Activated T-cell treated with anti-CD3 and anti-CD28 coated beads for 48 hours (primary cell): Measurements from ENCODE around the gene FLNA.
"Not testable (repeated sequence)": the region's sequence is repeated elsewhere in the genome, so short reads cannot be mapped to it uniquely, and the experiment has no call there.

Experiments
- DNase-seq: peaks from one replicate; pipeline ENCODE4 v3.0.0-alpha.2; 2020; ENCODE audit warnings: low read depth

The FLNA gene, protein sequence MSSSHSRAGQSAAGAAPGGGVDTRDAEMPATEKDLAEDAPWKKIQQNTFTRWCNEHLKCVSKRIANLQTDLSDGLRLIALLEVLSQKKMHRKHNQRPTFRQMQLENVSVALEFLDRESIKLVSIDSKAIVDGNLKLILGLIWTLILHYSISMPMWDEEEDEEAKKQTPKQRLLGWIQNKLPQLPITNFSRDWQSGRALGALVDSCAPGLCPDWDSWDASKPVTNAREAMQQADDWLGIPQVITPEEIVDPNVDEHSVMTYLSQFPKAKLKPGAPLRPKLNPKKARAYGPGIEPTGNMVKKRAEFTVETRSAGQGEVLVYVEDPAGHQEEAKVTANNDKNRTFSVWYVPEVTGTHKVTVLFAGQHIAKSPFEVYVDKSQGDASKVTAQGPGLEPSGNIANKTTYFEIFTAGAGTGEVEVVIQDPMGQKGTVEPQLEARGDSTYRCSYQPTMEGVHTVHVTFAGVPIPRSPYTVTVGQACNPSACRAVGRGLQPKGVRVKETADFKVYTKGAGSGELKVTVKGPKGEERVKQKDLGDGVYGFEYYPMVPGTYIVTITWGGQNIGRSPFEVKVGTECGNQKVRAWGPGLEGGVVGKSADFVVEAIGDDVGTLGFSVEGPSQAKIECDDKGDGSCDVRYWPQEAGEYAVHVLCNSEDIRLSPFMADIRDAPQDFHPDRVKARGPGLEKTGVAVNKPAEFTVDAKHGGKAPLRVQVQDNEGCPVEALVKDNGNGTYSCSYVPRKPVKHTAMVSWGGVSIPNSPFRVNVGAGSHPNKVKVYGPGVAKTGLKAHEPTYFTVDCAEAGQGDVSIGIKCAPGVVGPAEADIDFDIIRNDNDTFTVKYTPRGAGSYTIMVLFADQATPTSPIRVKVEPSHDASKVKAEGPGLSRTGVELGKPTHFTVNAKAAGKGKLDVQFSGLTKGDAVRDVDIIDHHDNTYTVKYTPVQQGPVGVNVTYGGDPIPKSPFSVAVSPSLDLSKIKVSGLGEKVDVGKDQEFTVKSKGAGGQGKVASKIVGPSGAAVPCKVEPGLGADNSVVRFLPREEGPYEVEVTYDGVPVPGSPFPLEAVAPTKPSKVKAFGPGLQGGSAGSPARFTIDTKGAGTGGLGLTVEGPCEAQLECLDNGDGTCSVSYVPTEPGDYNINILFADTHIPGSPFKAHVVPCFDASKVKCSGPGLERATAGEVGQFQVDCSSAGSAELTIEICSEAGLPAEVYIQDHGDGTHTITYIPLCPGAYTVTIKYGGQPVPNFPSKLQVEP (N-terminal part only)

DNA sequence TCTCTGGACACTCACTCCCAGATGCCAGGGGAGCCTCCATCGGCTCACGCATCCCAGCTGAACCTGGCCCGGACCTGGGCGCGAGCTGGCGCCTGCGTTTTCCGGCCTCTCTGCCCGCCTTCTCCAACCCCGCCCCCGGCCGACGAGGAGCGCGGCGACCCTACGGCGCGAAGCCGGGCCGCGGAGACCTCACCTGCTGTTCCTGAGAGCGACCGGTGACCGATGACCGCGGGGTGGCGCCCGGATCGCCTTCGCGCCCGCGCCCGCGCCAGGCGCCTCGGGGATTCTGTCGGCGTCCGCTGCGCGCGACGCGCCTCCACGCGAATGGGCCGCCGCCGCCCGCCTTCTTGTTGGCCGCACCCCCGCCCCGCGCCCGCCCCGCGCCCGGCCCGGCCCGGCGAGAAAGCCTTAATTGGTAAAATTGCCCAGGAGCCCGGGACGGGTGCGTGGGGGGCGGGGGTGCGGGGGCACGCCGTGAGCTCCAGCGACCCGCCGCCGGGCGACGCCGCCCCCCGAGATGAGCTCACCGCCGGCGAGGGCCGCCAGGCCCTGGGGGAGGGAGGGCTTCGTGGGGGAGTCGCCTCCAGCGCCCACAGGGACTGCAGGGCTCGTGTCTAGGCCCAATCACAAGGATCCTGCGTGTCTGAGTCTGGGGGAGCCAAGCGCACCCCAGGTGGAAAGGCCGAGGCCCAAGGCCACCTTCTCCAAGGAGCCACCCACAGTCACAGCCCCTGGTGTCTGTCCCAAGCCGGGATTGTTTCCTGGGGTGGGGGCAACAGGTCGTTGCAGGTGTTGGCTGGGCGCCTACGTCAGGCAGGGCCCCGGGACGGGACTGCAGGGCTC, at the start of gene FLNA:
FLNA (minus strand) TSS at position 322 of the 843 bp plus-strand sequence. CDS start 3,389 bp downstream, outside the sequence.
- peak; percentile 41 for DNase-seq

DNA sequence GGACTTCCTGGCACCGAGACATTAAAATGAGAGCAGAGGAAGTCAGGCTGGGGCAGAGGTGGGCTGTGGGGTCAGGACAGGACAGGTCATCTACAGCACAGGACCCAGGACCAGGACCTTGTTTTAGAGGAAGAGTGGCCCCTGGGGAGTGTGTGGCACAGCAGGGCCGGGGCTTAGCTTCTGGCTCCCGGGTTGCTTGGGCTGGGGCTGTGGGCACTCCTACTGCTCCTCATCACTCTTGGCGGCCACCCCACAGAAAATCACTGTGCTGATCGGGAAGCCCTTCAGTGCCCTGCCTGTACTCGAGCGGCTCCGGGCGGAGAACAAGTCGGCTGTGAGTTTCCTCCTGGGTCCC, 45.9 kb upstream of the FLNA start:
- DNase-seq = no peak

DNA sequence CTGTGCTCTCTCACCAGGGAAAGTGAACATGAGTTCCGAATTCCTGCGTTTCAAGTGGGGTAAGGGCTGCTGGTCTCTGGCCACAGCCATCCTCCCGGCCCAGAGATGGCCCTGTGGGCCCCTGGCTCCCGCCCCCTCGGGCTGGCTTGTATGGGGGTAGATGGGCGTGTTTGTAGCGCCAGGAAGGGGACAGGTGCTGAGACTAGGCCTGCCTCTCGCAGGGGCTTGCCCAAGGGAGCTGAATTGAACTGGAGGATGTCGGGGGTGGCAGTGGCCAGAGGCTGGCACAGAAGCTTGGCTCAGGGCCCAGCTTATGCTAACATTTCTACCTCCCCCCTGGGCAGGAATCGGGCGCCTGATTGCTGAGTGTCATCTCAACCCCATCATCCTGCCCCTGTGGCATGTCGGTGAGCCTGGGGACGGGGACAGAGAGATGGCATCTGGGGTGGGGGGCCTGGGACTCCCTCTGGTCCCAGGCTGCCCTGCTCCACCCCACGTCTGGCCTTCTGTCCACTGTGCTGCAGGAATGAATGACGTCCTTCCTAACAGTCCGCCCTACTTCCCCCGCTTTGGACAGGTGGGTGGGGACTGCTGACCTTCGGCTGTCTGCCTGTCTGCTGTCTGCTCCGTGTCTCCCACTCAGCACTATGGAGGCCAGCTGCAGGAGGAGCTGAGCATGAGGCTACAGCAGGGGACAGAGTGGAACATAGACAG, 45.4 kb upstream of the FLNA start:
- no peak for DNase-seq

DNA sequence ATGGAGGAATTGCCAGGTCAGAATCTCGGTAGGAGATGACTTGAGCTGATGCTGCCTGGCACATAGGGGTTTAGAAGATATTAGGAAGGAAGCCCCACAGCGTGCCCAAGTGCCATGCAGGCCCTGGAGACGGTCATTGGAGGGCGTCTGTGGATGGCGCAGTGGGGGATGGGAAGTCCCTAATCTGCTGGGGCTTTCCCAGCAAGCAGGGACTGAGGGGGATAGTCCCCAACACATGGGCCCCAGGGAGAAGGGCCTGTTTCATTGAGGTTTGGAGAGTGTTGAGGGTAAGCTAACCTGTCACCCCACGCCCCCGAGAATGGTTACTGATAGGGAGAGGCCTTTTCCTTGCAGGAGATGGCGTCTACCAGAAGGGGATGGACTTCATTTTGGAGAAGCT, 44.8 kb upstream of the FLNA start:
- no peak for DNase-seq

DNA sequence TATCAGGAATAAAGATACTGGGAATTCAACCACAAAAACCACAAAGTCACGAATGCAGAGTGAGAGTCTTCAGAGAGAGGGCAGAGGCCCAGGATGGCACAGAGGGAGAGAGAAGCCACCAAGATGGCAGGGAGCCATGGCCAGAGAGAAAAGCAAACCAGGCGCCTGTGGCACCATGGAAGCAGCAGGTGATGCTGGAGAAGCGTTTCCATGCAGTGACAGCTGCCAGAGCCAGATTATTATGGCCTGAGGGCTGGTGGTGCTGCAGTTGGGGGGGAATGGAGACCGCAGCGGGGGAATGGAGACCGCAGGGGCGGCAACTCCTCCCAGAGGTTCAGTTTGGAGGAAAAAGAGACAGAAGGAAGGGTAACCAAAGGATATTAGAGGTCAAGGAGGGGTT, 42.7 kb upstream of the FLNA start:
- no peak for DNase-seq

DNA sequence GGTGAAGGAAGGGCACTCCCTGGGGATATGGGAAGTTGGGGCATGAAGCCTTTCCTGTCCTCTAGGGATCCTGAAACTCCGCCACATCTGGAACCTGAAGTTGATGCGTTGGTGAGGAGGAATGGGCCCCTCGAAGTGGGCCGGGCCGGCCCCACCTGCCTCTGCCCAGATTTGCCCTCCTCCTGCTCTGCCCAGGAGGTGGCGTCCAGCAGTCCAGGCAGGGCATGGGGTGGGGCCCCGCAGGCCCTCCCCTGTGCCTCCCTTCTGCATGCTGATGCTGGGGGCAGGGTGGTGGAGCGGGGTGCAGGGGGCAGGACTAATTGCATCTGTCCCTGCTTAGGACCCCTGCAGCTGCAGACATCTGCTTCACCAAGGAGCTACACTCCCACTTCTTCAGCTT, 38.7 kb upstream of the FLNA start:
- DNase-seq = no peak

DNA sequence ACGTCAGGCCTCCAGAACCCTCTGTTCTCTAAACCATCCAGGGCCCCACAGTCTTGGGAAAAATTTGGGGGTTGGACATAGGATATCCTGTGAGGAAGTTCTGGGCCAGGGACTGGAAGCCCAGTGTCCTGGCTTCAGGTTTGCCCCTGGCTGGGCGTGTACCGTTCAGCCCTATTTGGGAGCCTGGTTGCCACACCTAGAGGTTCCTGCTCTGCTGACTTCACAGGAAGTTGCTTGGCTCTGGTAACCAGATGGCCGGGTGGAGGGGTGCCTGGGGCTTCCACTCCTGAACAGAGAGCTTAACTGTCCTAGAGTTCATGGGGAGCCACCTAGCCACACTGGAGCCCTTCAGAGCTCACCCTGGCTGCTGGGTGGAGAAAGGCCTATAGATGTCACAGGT, 38.0 kb upstream of the FLNA start:
- no peak for DNase-seq

DNA sequence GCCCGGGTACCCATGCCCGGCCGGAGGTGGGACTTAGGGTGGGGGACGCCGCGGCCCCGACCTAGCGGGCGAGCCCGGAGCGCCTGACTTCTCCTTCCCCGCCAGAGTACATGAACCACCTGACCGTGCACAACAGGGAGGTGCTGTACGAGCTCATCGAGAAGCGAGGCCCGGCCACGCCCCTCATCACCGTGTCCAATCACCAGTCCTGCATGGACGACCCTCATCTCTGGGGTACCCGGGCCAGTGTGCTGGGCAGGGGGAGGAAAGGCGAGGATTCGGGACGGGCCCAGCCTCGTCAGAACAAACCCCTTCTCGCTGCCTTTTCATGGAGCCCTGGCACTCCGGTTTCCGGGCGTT, 37.5 kb upstream of the FLNA start:
- DNase-seq = peak; percentile 51

DNA sequence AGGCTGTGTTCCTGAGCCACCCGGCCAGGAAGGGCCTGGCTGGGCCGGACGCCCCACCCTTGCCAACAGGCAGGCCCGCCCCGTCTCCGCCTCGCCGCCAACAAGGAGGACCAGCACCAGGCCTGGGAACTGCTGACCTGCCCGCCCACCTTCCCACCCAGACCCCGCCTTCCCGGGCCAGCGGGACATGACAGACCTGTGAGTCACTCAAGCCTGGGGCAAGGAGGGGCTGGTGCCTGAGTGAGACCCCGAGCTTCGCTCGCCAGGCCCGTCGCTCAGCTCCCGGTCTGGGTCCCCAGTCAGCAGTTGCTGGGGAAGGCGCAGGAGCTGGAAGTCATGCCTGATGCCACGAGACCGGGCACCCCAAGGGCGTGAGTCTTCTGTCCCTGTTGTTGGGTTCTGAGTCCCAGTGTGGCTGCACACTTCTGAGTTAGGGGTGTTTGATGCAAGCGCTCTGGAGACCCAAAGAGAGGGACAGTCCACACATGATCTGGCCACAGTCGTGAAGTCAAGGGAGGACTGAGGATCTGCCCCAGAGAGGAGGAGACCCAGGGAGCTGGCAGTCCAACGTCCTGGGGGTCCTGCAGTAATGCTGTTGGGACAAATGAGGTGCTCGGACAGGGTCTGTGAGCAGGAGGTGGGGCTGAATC, 34.9 kb upstream of the FLNA start, which contains the start of gene DNASE1L1:
DNASE1L1 (minus strand) TSS at position 33 of the 650 bp plus-strand sequence. CDS start 3,686 bp downstream, outside the sequence.
- no peak for DNase-seq

DNA sequence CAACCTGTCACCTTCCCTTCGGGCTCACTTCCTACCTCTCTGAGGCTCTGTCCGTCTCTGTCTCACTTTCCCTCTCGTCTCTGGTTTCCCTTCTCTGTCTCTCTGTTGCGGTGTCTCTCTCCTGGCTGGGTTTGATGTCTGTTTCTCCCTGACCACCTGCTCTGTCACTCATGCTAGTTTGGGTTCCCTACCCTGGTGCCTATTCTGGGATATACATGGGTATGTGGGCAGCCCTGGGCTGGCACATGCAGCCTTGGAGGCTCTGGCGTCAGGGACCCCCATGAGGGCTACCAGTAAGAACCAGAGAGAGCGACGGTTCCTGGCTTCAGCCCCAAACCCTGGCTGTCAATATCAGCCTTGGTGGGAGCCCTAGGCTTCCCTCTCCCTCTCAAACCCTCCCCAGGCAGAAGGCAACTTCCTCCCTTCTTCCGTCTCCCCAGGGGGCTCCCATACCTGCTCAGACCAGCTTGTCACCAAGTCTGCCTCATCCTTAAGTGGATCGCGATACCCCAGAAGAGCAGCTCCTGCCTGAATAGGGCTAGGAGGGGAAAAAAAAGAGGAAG, 34.3 kb upstream of the FLNA start:
- no peak for DNase-seq

DNA sequence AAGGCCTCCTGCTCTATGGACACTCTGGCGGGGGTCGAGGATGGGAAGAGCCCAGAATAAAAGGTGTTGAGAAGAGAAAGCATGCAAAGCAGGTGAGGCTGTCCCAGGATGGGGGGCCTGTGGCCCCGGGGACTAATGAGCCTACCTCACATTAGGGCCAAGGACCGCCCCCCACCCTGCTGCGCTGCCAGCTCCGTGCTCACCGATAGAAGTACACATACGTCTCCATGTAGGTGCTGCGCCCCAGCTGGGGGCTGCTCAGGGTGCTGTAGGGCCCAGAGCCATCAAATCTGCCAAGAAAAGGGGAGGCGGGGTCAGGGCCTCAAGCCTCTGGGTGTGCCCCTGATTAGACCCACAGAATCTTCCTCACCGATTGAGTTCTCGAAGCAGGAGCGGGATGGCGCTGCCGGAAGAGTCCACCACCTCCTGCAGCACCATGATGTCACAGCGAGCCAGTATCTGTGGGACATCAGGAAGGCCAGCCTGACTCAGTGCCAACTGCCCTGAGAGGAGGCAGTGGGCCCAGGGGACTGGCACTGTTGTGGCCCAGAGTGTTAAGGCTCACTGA, 30.3 kb upstream of the FLNA start:
- no peak for DNase-seq

DNA sequence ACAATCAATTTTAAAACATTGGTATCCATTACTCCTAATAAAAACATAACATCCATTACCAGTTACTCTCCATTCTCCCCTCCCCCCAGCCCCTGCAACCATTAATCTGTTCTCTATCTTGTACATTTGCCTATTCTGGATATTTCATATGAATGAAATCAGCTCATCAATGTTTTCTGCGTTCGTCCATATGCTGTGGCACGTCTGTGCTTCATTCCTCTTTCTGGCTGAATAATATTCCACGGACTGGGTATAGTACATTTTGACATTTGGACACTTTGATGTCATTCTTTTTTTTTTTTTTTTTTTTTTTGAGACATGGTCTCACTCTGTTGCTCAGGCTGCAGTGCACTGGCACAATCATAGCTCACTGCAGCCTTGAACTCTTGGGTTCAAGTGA, 29.4 kb upstream of the FLNA start:
- no peak for DNase-seq

DNA sequence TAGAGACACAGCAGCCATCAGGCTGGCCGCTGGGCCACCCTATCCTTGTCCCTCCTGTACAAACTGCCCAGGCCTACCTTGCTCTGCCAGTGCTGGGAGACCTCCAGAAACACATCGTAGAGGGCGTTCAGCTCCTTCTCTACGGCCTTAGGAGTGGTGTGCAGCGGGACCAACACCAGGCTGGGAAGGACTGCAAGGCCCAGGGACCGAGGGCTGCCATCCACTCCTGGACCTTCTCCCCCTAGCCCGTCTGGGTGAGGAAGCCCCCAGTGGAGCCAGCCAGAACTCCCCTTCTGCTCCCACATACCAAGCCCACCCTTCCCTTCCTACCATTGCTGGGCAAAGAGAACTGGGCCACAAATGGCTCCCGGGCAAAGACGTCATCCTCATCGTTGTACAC, 28.8 kb upstream of the FLNA start:
- no peak for DNase-seq

DNA sequence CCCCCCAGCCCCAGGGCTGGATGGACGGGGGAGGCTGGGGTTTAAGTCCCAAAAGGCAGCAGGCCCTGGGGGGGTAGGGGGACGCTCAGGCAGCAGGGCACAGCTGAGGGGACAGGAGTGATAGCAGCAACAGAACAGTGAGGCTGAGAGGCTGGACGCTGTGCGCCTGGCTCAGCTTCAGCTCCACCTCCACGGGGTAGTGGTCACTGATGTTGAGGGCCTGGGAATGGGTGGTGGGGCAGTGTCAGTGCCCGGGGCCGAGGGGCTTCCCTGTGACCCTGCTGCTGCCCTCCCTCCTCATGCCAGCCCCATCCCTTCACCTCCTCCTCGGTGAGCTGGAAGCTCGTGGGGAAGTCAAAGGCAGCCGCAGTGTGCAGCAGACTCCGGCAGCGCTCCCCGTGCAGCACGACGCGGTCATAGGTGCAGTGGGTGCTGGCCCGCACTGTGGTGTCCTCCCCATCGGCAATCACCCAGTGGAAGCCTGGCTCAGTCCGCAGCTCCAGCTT, 28.2 kb upstream of the FLNA start:
- DNase-seq = no peak

DNA sequence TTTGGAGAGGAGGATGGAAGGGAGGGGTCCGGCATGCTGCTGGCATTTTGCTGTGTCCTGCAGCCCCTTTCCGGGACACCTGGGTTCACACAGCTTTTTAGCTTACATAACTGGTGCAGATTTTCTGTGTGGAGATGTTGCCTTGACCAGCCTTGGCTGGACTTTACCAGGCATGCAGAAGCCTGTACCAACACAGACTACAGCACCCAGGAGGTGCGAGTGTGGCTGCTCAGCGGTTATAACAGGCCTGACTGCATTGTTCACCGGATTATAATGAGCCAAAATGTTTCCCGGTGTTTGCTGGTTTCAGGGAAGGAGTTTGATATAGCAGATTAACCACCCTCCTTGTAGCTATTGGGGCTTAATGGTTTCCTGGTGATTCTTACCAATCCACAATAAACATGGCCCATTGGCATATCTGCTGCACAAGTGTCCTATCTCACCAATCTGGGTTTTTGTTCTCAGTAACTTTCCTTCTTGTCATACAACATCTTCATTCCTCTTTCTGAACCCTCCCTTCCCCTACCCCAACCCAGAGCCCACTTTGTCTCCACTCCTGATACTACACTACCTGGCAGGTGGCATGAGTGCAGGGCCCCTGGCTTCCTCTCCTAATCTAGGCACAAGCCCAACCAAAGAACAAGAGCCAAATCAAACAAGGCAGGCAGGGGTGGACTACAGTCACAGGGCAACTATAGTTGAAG, 27.6 kb upstream of the FLNA start:
- DNase-seq = no peak

DNA sequence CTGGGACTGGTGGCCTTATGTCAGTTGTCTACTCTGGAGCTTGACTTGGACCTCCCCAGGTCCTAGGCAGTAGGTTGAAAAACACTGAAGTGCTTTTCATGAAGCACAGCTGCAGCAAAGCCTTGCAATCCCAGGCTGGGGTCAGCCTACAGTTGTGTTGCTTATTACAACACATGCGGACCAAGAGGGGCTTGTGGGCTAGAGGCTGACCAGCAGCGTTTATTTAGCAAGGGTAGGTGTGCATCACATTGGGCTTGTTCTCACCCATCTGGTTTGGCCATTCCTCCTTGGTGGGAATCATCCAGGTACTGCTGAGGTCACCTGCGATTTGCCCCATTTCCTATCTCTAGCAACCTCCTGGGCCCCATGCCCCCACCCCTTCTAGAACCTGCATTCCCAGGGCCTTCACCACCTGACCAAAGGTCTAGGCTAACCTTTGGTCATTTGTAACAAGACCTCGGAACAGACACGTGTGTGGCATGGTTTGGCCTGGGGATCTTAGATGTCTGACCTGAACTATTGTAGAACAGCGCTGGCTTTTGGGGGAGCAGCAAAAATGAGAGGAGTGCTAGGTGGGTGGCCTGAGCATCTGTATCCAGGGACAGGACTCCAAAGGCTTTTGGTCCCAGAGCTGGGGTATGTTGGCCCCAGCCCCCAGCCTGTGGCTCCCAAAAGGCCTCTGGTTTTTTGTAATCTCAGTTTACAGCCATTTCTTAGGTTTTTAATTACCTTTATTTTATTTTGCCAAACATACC, 26.8 kb upstream of the FLNA start:
- DNase-seq = no peak

DNA sequence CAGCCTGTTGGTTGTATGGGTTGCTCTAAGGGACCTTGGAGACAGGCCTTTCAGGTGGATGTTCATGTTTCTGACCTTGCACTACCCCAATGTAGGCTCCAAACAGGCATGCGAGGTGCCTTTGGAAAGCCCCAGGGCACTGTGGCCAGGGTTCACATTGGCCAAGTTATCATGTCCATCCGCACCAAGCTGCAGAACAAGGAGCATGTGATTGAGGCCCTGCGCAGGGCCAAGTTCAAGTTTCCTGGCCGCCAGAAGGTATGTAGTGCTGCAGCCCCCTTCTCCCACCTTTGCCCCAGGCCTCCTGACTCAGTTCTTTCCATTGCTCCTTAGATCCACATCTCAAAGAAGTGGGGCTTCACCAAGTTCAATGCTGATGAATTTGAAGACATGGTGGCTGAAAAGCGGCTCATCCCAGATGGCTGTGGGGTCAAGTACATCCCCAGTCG, 26.0 kb upstream of the FLNA start:
- DNase-seq = not testable (repeated sequence)
